GM18526 (cell line): ENCODE results near the gene STRBP.

ENCODE experiments used
- POLR2A ChIP-seq: IDR thresholded peaks from 3 replicates; pipeline ENCODE4 v1.6.1; 2011; ENCODE audit not compliant: insufficient read length; ENCODE audit errors: extremely low read depth

STRBP gene

GRCh38 chr9:123287639-123288038 is 19.3 kb upstream of the STRBP start:
- TF ChIP-seq POLR2A, result no peak

GRCh38 chr9:123286324-123286723 is 17.9 kb upstream of the STRBP start:
- no peak for TF ChIP-seq POLR2A

- TF ChIP-seq POLR2A, result no peak
These were observed 16.3 kb upstream of the STRBP start for GRCh38 chr9:123284656-123285055.

GRCh38 chr9:123283455-123283854 is 15.1 kb upstream of the STRBP start:
- TF ChIP-seq POLR2A, result no peak

- no peak for TF ChIP-seq POLR2A
These were observed 14.6 kb upstream of the STRBP start for GRCh38 chr9:123283048-123283408.

GRCh38 chr9:123282362-123283047 is 14.1 kb upstream of the STRBP start:
- no peak for TF ChIP-seq POLR2A

GRCh38 chr9:123281659-123282350 is 13.4 kb upstream of the STRBP start:
- no peak for TF ChIP-seq POLR2A

GRCh38 chr9:123278361-123278760 is 10.0 kb upstream of the STRBP start:
- TF ChIP-seq POLR2A, result no peak

- TF ChIP-seq POLR2A, result no peak
These were observed 8.2 kb upstream of the STRBP start for GRCh38 chr9:123276551-123276950.

- no peak for TF ChIP-seq POLR2A
These were observed 895 bp upstream of the STRBP start for GRCh38 chr9:123269281-123269680.

- TF ChIP-seq POLR2A, result no peak
These were observed 254 bp downstream of the STRBP start for GRCh38 chr9:123268199-123268464.

GRCh38 chr9:123267481-123268198 is 746 bp downstream of the STRBP start:
- no peak for TF ChIP-seq POLR2A

GRCh38 chr9:123266655-123267399 is 1.6 kb downstream of the STRBP start:
- TF ChIP-seq POLR2A, result no peak

- no peak for TF ChIP-seq POLR2A
These were observed 2.6 kb downstream of the STRBP start for GRCh38 chr9:123265833-123266232.

GRCh38 chr9:123263227-123263626 is 5.2 kb downstream of the STRBP start:
- no peak for TF ChIP-seq POLR2A

- TF ChIP-seq POLR2A, result no peak
These were observed 6.0 kb downstream of the STRBP start for GRCh38 chr9:123262338-123262737.
